AG04450 (cell line): Measurements from ENCODE around the gene SLC37A1. TPM values are rescaled to one million over a fixed set of nuclear protein-coding genes. Genes with fewer than 3 reads are reported as not detected.

ENCODE experiments used
- CTCF ChIA-PET: fragments of 300-600, 350-600 bp; formaldehyde crosslinking; extraction: SDS; loops from one replicate; lab custom pipeline; 2022; ENCODE audit warnings: antibody characterized with exemption, inconsistent platforms; lab: Charles Lee
- POLR2A ChIA-PET: fragments of 350-600 bp; formaldehyde crosslinking; extraction: SDS; loops from one replicate; lab custom pipeline; 2021; ENCODE audit warnings: antibody characterized with exemption, inconsistent platforms; lab: Yijun Ruan, JAX
- DNase-seq: peaks from one replicate; pipeline ENCODE4 v3.0.0-alpha.2; 2011; ENCODE audit warnings: low read depth, low spot score
- H3K27ac ChIP-seq: one replicate; pipeline ENCODE4 v1.5.1; 2012; ENCODE audit warnings: low read depth, low read length, control low read depth
- H3K27me3 ChIP-seq: one replicate; pipeline ENCODE4 v1.6.0; 2012; ENCODE audit warnings: low read length; ENCODE audit not compliant: control insufficient read depth, insufficient read depth
- H3K4me3 ChIP-seq: 2 replicates; pipeline ENCODE4 v1.5.1; 2011; ENCODE audit warnings: mild to moderate bottlenecking, low read depth, low read length, control low read depth
- H3K9me3 ChIP-seq: 2 replicates; pipeline ENCODE4 v1.5.1; 2012; ENCODE audit warnings: low read length; ENCODE audit not compliant: control insufficient read depth, insufficient read depth
- polyA plus RNA-seq: library from polyadenylated mRNA; depleted of rRNA; stranded (reverse); fragments of >200 nt; gene quantifications from 2 replicates; pipeline ENCODE4 v1.2.3, GENCODE V29; 2011
- TF ChIP-seq, protein P1 (sequence below): IDR thresholded peaks from 2 replicates; pipeline ENCODE4 v1.5.1; 2011; ENCODE audit warnings: low read depth, low read length, control low read depth, inconsistent platforms

Gene SLC37A1
- polyA plus RNA-seq, 1 experiment: 0.05 TPM

DNA sequence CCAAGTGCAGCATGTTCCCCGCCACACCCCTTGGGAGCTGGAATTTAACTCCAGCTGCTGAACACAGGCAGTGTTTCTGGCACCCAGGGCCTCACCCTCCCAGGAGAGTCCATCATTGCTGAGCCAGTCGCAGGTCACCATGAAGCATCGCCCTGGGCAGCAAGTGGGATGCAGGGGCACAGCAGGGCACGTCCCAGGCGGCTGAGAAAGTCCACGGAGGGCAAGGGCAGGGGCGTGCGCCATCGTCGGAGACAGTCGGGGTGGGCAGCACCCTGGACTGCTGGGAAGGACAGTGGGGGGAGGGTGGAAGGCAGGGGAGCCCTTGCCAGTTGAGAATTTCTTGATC, 70.6 kb downstream of the SLC37A1 start:
- ChIA-PET POLR2A (no interaction called here), CTCF (no interaction called here)
- Histone ChIP-seq H3K4me3 (no peak overlapping the region), H3K9me3 (no peaks in the 10 kb centered on the region; the same call in 1 of the 2 replicates), H3K27me3 (no peaks in the 10 kb centered on the region), H3K27ac (no peak overlapping the region)
- no peak for DNase-seq
- TF ChIP-seq, protein P1, sequence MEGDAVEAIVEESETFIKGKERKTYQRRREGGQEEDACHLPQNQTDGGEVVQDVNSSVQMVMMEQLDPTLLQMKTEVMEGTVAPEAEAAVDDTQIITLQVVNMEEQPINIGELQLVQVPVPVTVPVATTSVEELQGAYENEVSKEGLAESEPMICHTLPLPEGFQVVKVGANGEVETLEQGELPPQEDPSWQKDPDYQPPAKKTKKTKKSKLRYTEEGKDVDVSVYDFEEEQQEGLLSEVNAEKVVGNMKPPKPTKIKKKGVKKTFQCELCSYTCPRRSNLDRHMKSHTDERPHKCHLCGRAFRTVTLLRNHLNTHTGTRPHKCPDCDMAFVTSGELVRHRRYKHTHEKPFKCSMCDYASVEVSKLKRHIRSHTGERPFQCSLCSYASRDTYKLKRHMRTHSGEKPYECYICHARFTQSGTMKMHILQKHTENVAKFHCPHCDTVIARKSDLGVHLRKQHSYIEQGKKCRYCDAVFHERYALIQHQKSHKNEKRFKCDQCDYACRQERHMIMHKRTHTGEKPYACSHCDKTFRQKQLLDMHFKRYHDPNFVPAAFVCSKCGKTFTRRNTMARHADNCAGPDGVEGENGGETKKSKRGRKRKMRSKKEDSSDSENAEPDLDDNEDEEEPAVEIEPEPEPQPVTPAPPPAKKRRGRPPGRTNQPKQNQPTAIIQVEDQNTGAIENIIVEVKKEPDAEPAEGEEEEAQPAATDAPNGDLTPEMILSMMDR: no peak

DNA sequence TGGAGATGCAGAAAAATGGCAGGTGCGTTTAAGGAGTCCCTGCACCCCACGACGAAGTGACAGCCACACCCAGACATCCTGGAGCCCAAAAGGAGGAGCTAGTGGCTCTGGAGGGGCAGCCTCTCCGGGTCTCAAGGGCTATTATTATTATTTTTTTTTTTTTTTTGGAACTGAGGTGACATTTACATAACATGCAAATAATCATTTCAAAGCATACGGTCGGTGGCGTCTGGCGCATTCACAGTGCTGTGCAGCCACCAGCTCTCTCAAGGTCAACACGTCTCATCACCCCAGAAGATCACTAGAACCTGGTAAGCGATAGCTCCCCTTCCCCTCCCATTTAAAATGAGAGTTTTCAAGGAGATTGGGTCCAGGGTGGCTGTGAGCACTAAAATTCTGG, 72.2 kb downstream of the SLC37A1 start:
- H3K27ac ChIP-seq: no peak overlapping the region
- no peaks in the 10 kb centered on the region for H3K27me3 ChIP-seq
- H3K9me3 ChIP-seq: peaks cover 4% of the 10 kb centered on the region; the same call in 1 of the 2 replicates
- POLR2A ChIA-PET: no interaction called here
- H3K4me3 ChIP-seq: no peak overlapping the region
- DNase-seq: no peak
- CTCF ChIA-PET: no interaction called here
- TF ChIP-seq, protein P1: no peak

DNA sequence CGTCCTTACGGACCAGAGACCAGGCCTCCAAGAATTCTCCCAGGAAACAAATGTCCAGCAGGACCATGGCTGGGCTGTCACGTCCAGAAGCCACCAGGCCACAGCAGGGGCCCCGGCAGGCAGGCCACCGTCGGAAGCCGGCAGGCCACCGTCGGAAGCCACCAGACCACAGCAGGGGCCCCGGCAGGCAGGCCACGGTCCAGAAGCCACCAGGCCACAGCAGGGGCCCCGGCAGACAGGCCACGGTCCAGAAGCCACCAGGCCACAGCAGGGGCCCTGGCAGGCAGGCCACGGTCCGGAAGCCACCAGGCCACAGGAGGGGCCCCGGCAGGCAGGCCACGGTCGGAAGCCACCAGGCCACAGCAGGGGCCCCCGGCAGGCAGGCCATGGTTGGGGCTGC, 72.8 kb downstream of the SLC37A1 start:
- Histone ChIP-seq H3K27ac (no peak overlapping the region), H3K9me3 (peaks cover 4% of the 10 kb centered on the region; the same call in 1 of the 2 replicates), H3K27me3 (no peaks in the 10 kb centered on the region), H3K4me3 (no peak overlapping the region)
- TF ChIP-seq, protein P1: no peak
- DNase-seq: no peak
- CTCF ChIA-PET: no interaction called here
- POLR2A ChIA-PET: no interaction called here

DNA sequence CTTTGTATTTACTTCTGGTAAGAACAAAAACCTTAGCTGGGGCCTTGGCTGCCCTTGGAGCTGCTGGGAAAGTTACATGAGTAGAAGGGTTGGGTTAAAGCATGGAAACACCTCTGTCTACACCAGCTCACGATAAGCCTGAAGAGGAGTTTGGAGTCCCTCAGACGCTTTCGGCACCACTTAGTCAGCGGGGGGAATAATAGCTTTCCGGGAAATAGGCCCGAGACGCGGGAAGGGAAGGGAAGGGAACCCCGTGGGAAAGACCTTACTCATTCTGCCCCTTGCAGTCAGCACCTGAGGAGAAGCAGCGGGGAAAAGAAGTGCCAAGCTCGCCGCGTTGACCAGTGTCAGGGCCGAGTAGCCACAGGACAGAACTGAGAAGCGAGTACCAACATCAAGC, 73.4 kb downstream of the SLC37A1 start:
- ChIA-PET POLR2A (no interaction called here), CTCF (no interaction called here)
- Histone ChIP-seq H3K27ac (no peak overlapping the region), H3K9me3 (peaks cover 4% of the 10 kb centered on the region; the same call in 1 of the 2 replicates), H3K27me3 (no peaks in the 10 kb centered on the region), H3K4me3 (no peak overlapping the region)
- no peak for DNase-seq
- TF ChIP-seq, protein P1: no peak

DNA sequence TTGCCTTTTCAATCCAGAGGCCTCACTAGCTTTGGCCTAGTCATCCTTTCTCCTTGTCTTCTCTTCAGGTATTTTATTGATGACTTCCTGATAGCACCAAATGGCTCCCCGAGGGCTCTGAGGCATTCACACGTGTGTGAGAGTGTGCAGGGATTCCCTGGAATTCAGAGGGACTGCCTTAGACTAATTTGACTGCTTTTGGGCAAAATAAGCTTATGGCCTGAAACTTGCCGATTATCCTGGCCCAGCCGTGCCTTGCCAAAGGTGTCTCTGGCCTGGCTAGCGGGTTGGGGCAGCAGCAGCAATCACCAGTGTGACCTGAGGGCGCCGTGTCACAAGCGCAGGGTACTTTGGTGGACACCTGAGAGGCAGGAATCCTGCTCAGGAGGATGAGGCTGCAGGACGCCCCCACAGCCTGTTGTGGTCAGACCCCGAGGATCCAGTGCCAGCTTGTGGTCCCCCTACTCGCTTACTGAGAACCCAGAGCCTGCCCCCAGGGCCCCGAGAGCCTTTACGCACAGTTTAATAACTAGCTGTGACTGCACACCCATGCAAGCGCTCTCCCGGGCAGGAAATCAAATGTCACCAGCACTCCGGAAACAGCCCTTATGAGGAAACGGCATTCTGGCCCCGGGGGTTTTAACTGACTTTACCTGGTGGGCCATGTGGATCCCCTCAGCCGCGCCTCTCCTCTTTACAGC, 76.9 kb downstream of the SLC37A1 start:
- Histone ChIP-seq H3K27me3 (peaks cover 2% of the 10 kb centered on the region), H3K4me3 (no peak overlapping the region), H3K27ac (no peak overlapping the region), H3K9me3 (peaks cover 5% of the 10 kb centered on the region; the same call in 1 of the 2 replicates)
- ChIA-PET POLR2A (no interaction called here), CTCF (no interaction called here)
- TF ChIP-seq, protein P1: no peak
- DNase-seq: no peak
